DOHH2 (cell line): Measurements from ENCODE around the gene ADAMTS18.

Source experiments
- H3F3A ChIP-seq: fragments of 200-600 bp; sonication (generic), shearing (Covaris generic); 2 replicates; pipeline ENCODE4 v1.6.0; 2016; ENCODE audit warnings: antibody characterized with exemption, mild to moderate bottlenecking; ENCODE audit not compliant: control insufficient read depth, insufficient read depth
- H3K27ac ChIP-seq: fragments of 200-600 bp; sonication (generic); 2 replicates; pipeline ENCODE4 v1.5.1; 2014; ENCODE audit warnings: low read depth, mild to moderate bottlenecking, low read length, moderate library complexity
- H3K27me3 ChIP-seq: fragments of 200-600 bp; sonication (generic); 2 replicates; pipeline ENCODE4 v1.6.1; 2014; ENCODE audit warnings: mild to moderate bottlenecking, low read length, mixed read lengths; ENCODE audit not compliant: control insufficient read depth
- H3K36me3 ChIP-seq: fragments of 200-600 bp; sonication (generic); 2 replicates; pipeline ENCODE4 v1.6.1; 2014; ENCODE audit warnings: mild to moderate bottlenecking, low read length, moderate library complexity, mixed read lengths; ENCODE audit not compliant: control insufficient read depth
- H3K4me1 ChIP-seq: fragments of 200-600 bp; sonication (generic); 2 replicates; pipeline ENCODE4 v1.6.1; 2014; ENCODE audit warnings: mild to moderate bottlenecking, low read length, mixed read lengths; ENCODE audit not compliant: control insufficient read depth
- H3K4me2 ChIP-seq: fragments of 200-600 bp; sonication (generic); 2 replicates; pipeline ENCODE4 v1.6.0; 2014; ENCODE audit warnings: mild to moderate bottlenecking, low read length, moderate library complexity
- H3K4me3 ChIP-seq: fragments of 200-600 bp; sonication (generic); 2 replicates; pipeline ENCODE4 v1.5.1; 2014; ENCODE audit warnings: mild to moderate bottlenecking, low read length, mixed read lengths
- H3K79me2 ChIP-seq: fragments of 200-600 bp; sonication (generic); 2 replicates; pipeline ENCODE4 v1.6.1; 2014; ENCODE audit warnings: mild to moderate bottlenecking, low read length, mixed read lengths; ENCODE audit not compliant: control insufficient read depth
- H3K9me2 ChIP-seq: fragments of 200-600 bp; sonication (generic); replicated peaks from 2 replicates; pipeline ENCODE4 v1.6.1; 2014; ENCODE audit warnings: mild to moderate bottlenecking, low read length, mixed read lengths; ENCODE audit not compliant: control insufficient read depth
- H3K9me3 ChIP-seq: fragments of 200-600 bp; sonication (generic); 2 replicates; pipeline ENCODE4 v1.6.1; 2014; ENCODE audit warnings: antibody characterized with exemption, low read length, mixed read lengths; ENCODE audit not compliant: control insufficient read depth, insufficient read depth
- H4K20me1 ChIP-seq: fragments of 200-600 bp; sonication (generic); 2 replicates; pipeline ENCODE4 v1.6.0; 2014; ENCODE audit warnings: low read depth, mild to moderate bottlenecking, antibody characterized with exemption, low read length, moderate library complexity; ENCODE audit not compliant: control insufficient read depth, insufficient read depth
- CTCF ChIP-seq: fragments of 200-600 bp; sonication (generic); IDR thresholded peaks from one replicate; pipeline ENCODE4 v1.5.1; 2014; ENCODE audit warnings: antibody characterized with exemption, mild to moderate bottlenecking, low read depth, low read length; ENCODE audit not compliant: poor library complexity, severe bottlenecking
- EZH2phosphoT487 ChIP-seq: fragments of 200-600 bp; sonication (generic); IDR thresholded peaks from 2 replicates; pipeline ENCODE4 v1.6.1; 2017; ENCODE audit warnings: borderline replicate concordance, mild to moderate bottlenecking, antibody characterized with exemption, low read length, moderate library complexity, mixed read lengths

ADAMTS18 gene

GRCh38 chr16:77330332-77331042 lies 104.3 kb downstream of the ADAMTS18 start:
- H3K4me1 ChIP-seq: no peaks in the 10 kb centered on the region
- no peaks in the 10 kb centered on the region for H3F3A ChIP-seq
- H3K9me2 ChIP-seq: no peaks in the 10 kb centered on the region
- no peaks in the 10 kb centered on the region; the same call in 1 of the 2 replicates for H3K27me3 ChIP-seq
- TF ChIP-seq EZH2phosphoT487 (no peak), CTCF (no peak)
- H3K4me2 ChIP-seq: no peak overlapping the region
- H3K79me2 ChIP-seq: no peaks in the 10 kb centered on the region
- no peaks in the 10 kb centered on the region for H3K36me3 ChIP-seq
- H3K27ac ChIP-seq: no peak overlapping the region
- no peak overlapping the region for H3K4me3 ChIP-seq
- H4K20me1 ChIP-seq: no peaks in the 10 kb centered on the region
- no peaks in the 10 kb centered on the region for H3K9me3 ChIP-seq

GRCh38 chr16:77328768-77329167 lies 106.1 kb downstream of the ADAMTS18 start:
- H3K4me2 ChIP-seq: no peak overlapping the region
- no peaks in the 10 kb centered on the region for H4K20me1 ChIP-seq
- H3K4me1 ChIP-seq: no peaks in the 10 kb centered on the region
- H3K27me3 ChIP-seq: no peaks in the 10 kb centered on the region; the same call in 1 of the 2 replicates
- no peaks in the 10 kb centered on the region for H3K36me3 ChIP-seq
- no peak overlapping the region for H3K4me3 ChIP-seq
- no peaks in the 10 kb centered on the region for H3F3A ChIP-seq
- H3K27ac ChIP-seq: no peak overlapping the region
- H3K9me3 ChIP-seq: no peaks in the 10 kb centered on the region
- TF ChIP-seq EZH2phosphoT487 (no peak), CTCF (no peak)
- no peaks in the 10 kb centered on the region for H3K79me2 ChIP-seq
- no peaks in the 10 kb centered on the region for H3K9me2 ChIP-seq

- H4K20me1 ChIP-seq: no peaks in the 10 kb centered on the region
- H3K9me2 ChIP-seq: no peaks in the 10 kb centered on the region
- no peak overlapping the region for H3K4me3 ChIP-seq
- no peak overlapping the region for H3K4me2 ChIP-seq
- no peaks in the 10 kb centered on the region for H3K79me2 ChIP-seq
- no peaks in the 10 kb centered on the region for H3K36me3 ChIP-seq
- H3K9me3 ChIP-seq: no peaks in the 10 kb centered on the region
- no peaks in the 10 kb centered on the region for H3F3A ChIP-seq
- H3K27me3 ChIP-seq: no peaks in the 10 kb centered on the region; the same call in 1 of the 2 replicates
- TF ChIP-seq EZH2phosphoT487: no peak
- H3K27ac ChIP-seq: no peak overlapping the region
- no peaks in the 10 kb centered on the region for H3K4me1 ChIP-seq
These were observed 106.6 kb downstream of the ADAMTS18 start for GRCh38 chr16:77328274-77328673.

GRCh38 chr16:77327717-77328116 lies 107.1 kb downstream of the ADAMTS18 start:
- H3K27ac ChIP-seq: no peak overlapping the region
- H3K27me3 ChIP-seq: no peaks in the 10 kb centered on the region; the same call in 1 of the 2 replicates
- H3K9me3 ChIP-seq: no peaks in the 10 kb centered on the region
- no peaks in the 10 kb centered on the region for H3K9me2 ChIP-seq
- H3F3A ChIP-seq: no peaks in the 10 kb centered on the region
- H3K4me3 ChIP-seq: no peak overlapping the region
- H3K4me1 ChIP-seq: no peaks in the 10 kb centered on the region
- no peaks in the 10 kb centered on the region for H3K79me2 ChIP-seq
- H3K4me2 ChIP-seq: no peak overlapping the region
- TF ChIP-seq CTCF (no peak), EZH2phosphoT487 (no peak)
- no peaks in the 10 kb centered on the region for H3K36me3 ChIP-seq
- no peaks in the 10 kb centered on the region for H4K20me1 ChIP-seq
